ENCODE results near the gene PRKAR1B. TPM values are rescaled to one million over a fixed set of nuclear protein-coding genes. Genes with fewer than 3 reads are reported as not detected.

PRKAR1B gene
- total and polyA plus RNA-seq, 7 experiments from 2014 or later = 16.1 to 51.4 (median 28.7) TPM

Other genes with a start within 250 kb of the PRKAR1B start
- 1 to 10 TPM in 2 of 5 experiments, under 1 TPM in 2, not detected in 1; 0.16 to 2.6 (median 1.1) TPM for gene PDGFA, start 207.4 kb downstream of the PRKAR1B start, total RNA-seq
- gene PDGFA, start 207.4 kb downstream of the PRKAR1B start, polyA plus RNA-seq = not detected
- 10 to 100 TPM; 12.5 to 25.7 (median 14.6) TPM for gene DNAAF5, start 582 bp downstream of the PRKAR1B start, total RNA-seq
- 1 to 10 TPM; 4.0 to 5.8 TPM for gene DNAAF5, start 582 bp downstream of the PRKAR1B start, polyA plus RNA-seq
- gene SUN1, start 105.2 kb upstream of the PRKAR1B start, total RNA-seq = 100 to 1,000 TPM in 3 of 5 experiments, 10 to 100 TPM in 2; 58.4 to 254 (median 114) TPM
- gene SUN1, start 105.2 kb upstream of the PRKAR1B start, polyA plus RNA-seq = 10 to 100 TPM; 39.4 to 69.0 TPM
- gene GET4, start 149.3 kb upstream of the PRKAR1B start, total RNA-seq = 10 to 100 TPM; 42.6 to 82.1 (median 52.6) TPM
- 10 to 100 TPM; 20.5 to 38.6 TPM for gene GET4, start 149.3 kb upstream of the PRKAR1B start, polyA plus RNA-seq
- 10 to 100 TPM in 3 of 5 experiments, 1 to 10 TPM in 2; 5.0 to 68.6 (median 17.3) TPM for gene ADAP1, start 227.4 kb upstream of the PRKAR1B start, total RNA-seq
- 1 to 10 TPM; 3.8 to 5.5 TPM for gene ADAP1, start 227.4 kb upstream of the PRKAR1B start, polyA plus RNA-seq
- gene COX19, start 248.3 kb upstream of the PRKAR1B start, total RNA-seq = 10 to 100 TPM; 18.3 to 48.2 (median 46.1) TPM
- gene COX19, start 248.3 kb upstream of the PRKAR1B start, polyA plus RNA-seq = 10 to 100 TPM; 26.7 to 28.1 TPM

Data from naive thymus-derived CD4-positive, alpha-beta T cell (primary cell).